ENCODE results near the gene EHBP1L1. TPM values are rescaled to one million over a fixed set of nuclear protein-coding genes. Genes with fewer than 3 reads are reported as not detected.
A peak's percentile ranks its signal among the peaks of the same experiment; 100 is the strongest.

The EHBP1L1 gene
- total RNA-seq, 4 donors from 2014 or later, result 21.2 to 125 (median 65.6) TPM

- no peak for DNase-seq (ENCODE audit: low spot score)
- TF ChIP-seq CTCF (IDR thresholded peaks at IDR 0.05), result no peak
- ATAC-seq (ENCODE audit: low FRiP score), result no peak
These were observed 22.4 kb downstream of the EHBP1L1 start for GRCh38 chr11:65598258-65598699.

DNA sequence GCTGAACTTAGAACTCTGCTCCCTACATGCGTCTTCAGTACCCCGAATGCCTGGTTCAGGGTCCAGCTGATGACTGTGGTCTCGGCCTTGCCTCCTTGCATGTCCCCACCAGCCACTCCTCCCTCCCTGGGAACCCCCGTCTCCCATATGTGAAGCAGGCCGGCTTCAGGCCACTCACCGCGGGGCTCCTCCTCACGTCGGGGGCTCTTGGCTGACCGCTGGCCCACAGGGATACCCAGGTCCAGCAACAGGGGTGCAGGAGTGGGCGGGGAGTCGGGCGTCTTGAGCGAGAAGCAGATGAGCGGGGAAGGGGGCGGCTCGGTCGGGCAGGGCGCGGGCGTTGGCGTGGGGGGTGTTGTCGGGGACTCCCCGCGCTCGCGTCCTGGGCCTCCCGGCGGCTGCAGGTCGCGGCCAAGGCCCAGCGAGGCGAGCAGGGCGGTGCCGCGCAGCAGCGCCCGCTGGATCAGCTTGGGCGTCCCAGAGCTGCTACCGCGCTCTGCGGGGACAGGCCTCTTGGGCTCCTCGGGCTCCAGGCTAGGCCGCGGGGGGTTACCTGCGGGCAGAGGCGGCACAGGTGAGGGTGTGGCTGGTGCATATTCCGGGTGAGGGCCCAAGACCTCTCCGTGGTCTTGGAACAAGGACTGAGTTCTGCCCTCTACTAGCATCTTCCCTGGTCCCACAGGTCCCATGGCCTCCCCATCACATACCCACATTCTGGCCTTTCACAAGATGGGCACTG, 23.5 kb downstream of the EHBP1L1 start:
- TF ChIP-seq CTCF (IDR thresholded peaks at IDR 0.05), result no peak
- DNase-seq (ENCODE audit: low spot score) (no peak), ATAC-seq (ENCODE audit: low FRiP score) (no peak)

DNA sequence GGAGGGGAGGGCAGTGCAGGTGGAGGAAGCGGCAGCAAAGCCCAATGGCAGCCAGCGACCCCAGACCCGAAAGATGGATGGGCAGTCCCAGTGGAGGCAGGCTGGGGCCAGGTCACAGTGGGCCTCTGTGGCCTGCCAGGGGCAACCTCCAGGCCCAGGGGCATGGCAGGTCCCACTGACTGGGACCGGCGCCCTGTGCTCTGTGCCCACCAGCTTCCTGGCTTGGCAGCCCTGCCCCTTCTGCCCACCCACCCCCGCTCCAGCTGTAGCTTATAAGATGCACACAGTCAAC, 24.0 kb downstream of the EHBP1L1 start:
- no peak for DNase-seq (ENCODE audit: low spot score)
- no peak for TF ChIP-seq CTCF (IDR thresholded peaks at IDR 0.05)
- ATAC-seq (ENCODE audit: low FRiP score), result no peak

GRCh38 chr11:65604258-65604657, 28.4 kb downstream of the EHBP1L1 start:
- no peak for ATAC-seq (ENCODE audit: low FRiP score)
- no peak for DNase-seq (ENCODE audit: low spot score)
- no peak for TF ChIP-seq CTCF (IDR thresholded peaks at IDR 0.05)

- DNase-seq (ENCODE audit: low spot score), result peak; percentile 79
- ATAC-seq (ENCODE audit: low FRiP score), result peak; percentile 94
- TF ChIP-seq CTCF (IDR thresholded peaks at IDR 0.05), result no peak
These were observed 31.2 kb downstream of the EHBP1L1 start for GRCh38 chr11:65606876-65607613.

DNA sequence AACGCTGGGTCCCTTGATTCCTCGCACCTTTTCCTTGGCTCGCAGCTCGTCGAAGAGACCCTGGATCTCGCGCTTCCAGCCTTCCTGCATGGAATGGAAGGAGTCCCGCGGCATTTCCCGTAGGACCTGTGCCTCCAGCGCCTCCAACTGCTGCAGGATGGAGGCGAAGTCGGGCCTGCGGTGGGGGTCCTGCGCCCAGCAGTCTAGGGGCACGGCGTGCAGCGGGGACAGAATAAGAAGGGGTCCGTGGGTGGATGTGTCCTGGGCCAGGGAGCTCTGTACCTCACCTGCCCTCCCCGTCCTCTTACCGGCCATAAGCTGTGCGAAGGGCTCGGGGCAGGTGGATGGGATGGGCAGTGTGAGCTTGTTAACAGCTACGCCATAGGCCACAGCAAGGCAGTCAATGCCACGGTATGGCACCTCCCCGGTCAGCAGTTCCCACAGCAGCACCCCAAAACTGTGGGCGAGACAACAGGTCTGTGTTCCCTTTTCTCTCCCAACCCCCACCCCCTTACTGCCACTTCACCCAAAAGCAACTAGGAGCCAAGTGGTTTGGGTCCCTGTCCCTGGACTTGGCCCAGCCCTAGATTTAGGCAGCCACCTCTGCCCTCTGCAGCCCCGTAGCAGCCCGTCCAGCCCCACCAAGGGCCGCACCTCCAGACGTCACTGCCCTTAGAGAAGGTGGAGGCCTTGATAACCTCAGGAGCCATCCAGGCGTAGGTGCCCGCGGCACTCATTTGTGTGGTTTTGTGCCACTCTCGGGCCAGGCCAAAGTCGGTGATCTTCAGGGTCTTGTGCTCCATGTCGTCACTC, 32.0 kb downstream of the EHBP1L1 start:
- TF ChIP-seq CTCF (IDR thresholded peaks at IDR 0.05), result no peak
- no peak for DNase-seq (ENCODE audit: low spot score)

More for the DNA sequence above, 32.0 kb downstream of the EHBP1L1 start:
- ATAC-seq (ENCODE audit: low FRiP score), result no peak
